Cardiac muscle cell (in vitro differentiated cells and primary cell): ENCODE measurements around the gene INTS6. TPM values are rescaled to one million over a fixed set of nuclear protein-coding genes. Genes with fewer than 3 reads are reported as not detected.
A peak's percentile ranks its signal among the peaks of the same experiment; 100 is the strongest.

Source experiments
- DNase-seq, 2 donors: peaks; one replicate each; pipeline versions ENCODE4 v3.0.0 to v3.0.0-alpha.2; 2010 to 2017; ENCODE audit warnings: low read depth in 1 of 2, low spot score in 1 of 2
- H3K27ac ChIP-seq: fragments of 200-600 bp; sonication (generic); 2 replicates; pipeline ENCODE4 v1.5.1; 2016
- H3K27me3 ChIP-seq: fragments of 200-600 bp; sonication (generic); 2 replicates; pipeline ENCODE4 v1.6.0; 2016; ENCODE audit warnings: control low read depth
- H3K36me3 ChIP-seq: fragments of 200-600 bp; sonication (generic); 2 replicates; pipeline ENCODE4 v1.5.1; 2016; ENCODE audit warnings: control low read depth
- H3K4me1 ChIP-seq: fragments of 200-600 bp; sonication (generic); 2 replicates; pipeline ENCODE4 v1.8.1; 2017; ENCODE audit warnings: low read depth, mild to moderate bottlenecking, mixed run types
- H3K4me3 ChIP-seq: fragments of 200-600 bp; sonication (generic); 2 replicates; pipeline ENCODE4 v1.5.1; 2016; ENCODE audit warnings: mild to moderate bottlenecking
- H3K9me3 ChIP-seq: fragments of 200-600 bp; sonication (generic); 2 replicates; pipeline ENCODE4 v1.5.1; 2017; ENCODE audit warnings: low read depth, mild to moderate bottlenecking, control low read depth
- polyA plus RNA-seq: library from polyadenylated mRNA; unstranded; fragments of >200 nt; fragmentation: Nextera tagmentation; extraction: Ambion mirVana; gene quantifications from 2 replicates; pipeline ENCODE4 v1.2.1, GENCODE V29; 2016
- total RNA-seq: library from RNA; depleted of rRNA; stranded (reverse); fragments of >200 nt; gene quantifications from 2 replicates; pipeline ENCODE4 v1.2.3, GENCODE V29; 2016
- TF ChIP-seq, protein P1 (sequence below): IDR thresholded peaks from 2 replicates; pipeline ENCODE4 v1.5.1; 2012; ENCODE audit warnings: low read depth, mild to moderate bottlenecking, low read length

Gene INTS6
- total and polyA plus RNA-seq, 2 experiments from 2014 or later = 22.5 to 29.7 TPM

DNA sequence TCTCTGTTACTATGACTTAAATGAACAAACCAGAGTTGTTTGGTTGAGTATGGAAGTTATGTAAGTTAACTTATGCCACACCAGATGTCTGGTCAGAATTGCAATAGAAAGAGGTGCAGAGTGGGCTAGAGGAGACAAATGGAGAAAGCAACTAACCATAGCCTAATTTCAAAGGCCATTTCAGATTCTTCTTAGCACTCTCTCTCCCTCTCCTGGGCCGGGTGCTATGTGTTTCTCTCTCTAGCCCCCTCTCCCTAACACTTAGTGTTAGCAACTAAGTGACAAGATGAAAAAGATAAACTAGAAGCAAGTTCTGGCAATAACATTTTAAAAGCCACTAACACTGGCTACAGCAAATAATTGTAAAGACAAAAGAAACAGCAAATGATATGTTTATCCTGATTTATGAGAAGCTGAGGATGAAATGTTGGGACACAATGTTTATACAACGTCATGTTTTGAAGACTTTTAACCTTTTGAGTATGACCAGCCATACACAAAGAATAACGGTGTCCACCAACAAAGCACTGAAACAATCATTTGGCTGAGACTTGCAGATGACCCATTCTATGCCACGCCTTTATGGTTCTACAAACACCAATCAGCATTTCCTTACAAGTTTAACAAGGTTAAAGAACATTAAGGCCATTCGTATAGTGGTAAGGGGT is 94.8 kb downstream of the INTS6 start:
- H3K27me3 ChIP-seq = no peaks in the 10 kb centered on the region
- H3K4me1 ChIP-seq = no peaks in the 10 kb centered on the region
- H3K27ac ChIP-seq = no peak overlapping the region
- TF ChIP-seq, protein P1, sequence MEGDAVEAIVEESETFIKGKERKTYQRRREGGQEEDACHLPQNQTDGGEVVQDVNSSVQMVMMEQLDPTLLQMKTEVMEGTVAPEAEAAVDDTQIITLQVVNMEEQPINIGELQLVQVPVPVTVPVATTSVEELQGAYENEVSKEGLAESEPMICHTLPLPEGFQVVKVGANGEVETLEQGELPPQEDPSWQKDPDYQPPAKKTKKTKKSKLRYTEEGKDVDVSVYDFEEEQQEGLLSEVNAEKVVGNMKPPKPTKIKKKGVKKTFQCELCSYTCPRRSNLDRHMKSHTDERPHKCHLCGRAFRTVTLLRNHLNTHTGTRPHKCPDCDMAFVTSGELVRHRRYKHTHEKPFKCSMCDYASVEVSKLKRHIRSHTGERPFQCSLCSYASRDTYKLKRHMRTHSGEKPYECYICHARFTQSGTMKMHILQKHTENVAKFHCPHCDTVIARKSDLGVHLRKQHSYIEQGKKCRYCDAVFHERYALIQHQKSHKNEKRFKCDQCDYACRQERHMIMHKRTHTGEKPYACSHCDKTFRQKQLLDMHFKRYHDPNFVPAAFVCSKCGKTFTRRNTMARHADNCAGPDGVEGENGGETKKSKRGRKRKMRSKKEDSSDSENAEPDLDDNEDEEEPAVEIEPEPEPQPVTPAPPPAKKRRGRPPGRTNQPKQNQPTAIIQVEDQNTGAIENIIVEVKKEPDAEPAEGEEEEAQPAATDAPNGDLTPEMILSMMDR = no peak
- H3K9me3 ChIP-seq = no peaks in the 10 kb centered on the region
- peaks cover 5% of the 10 kb centered on the region for H3K36me3 ChIP-seq
- H3K4me3 ChIP-seq = no peak overlapping the region
- DNase-seq = no peak

DNA sequence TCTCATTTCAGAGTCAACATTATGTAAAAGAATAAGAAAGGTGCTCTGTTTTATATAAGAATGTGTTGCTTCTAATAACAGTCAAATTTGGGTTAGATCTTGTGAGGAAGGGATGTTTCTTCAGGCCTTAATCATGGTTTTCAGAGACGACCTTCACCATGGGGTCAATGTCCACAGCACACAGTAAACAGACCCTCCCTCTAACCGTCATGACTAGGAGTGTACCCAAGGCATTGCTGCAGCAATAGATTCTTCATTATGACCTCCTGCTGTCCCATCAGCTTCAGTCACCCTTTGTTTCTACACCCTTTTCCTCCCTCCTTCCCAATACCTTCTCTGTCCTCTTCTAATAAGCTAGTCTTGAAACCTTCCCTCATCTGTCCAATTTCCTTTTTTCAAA is 97.6 kb downstream of the INTS6 start:
- H3K27me3 ChIP-seq = no peaks in the 10 kb centered on the region
- TF ChIP-seq, protein P1 = no peak
- H3K9me3 ChIP-seq = no peaks in the 10 kb centered on the region
- no peak overlapping the region for H3K4me3 ChIP-seq
- no peak overlapping the region for H3K27ac ChIP-seq
- H3K4me1 ChIP-seq = no peaks in the 10 kb centered on the region
- H3K36me3 ChIP-seq = no peaks in the 10 kb centered on the region
- no peak for DNase-seq

DNA sequence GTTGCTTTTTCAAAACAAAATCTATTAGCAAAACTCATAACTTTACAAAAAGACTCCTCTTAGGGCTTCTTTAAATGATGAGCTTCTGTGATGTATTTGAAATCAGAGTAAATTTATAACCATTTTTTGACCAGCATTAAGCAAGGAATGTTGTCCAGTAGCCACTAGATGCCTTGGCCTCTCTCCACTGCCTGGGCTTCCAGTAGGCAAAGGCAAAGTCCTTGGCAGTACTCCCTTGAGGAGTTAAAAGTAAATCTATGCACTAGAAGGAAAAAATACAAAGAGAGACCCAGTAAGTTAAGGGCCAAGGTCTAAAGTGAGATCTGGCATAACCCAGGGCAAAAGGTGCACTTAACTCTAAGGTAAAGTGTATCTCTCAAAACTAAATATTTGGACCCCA is 103.8 kb downstream of the INTS6 start:
- H3K27me3 ChIP-seq = no peaks in the 10 kb centered on the region
- TF ChIP-seq, protein P1 = no peak
- no peaks in the 10 kb centered on the region for H3K9me3 ChIP-seq
- H3K4me3 ChIP-seq = no peak overlapping the region
- no peaks in the 10 kb centered on the region for H3K36me3 ChIP-seq
- H3K4me1 ChIP-seq = no peaks in the 10 kb centered on the region
- peak in 1 of 2 donors; percentile 49 for DNase-seq
- no peak overlapping the region for H3K27ac ChIP-seq

DNA sequence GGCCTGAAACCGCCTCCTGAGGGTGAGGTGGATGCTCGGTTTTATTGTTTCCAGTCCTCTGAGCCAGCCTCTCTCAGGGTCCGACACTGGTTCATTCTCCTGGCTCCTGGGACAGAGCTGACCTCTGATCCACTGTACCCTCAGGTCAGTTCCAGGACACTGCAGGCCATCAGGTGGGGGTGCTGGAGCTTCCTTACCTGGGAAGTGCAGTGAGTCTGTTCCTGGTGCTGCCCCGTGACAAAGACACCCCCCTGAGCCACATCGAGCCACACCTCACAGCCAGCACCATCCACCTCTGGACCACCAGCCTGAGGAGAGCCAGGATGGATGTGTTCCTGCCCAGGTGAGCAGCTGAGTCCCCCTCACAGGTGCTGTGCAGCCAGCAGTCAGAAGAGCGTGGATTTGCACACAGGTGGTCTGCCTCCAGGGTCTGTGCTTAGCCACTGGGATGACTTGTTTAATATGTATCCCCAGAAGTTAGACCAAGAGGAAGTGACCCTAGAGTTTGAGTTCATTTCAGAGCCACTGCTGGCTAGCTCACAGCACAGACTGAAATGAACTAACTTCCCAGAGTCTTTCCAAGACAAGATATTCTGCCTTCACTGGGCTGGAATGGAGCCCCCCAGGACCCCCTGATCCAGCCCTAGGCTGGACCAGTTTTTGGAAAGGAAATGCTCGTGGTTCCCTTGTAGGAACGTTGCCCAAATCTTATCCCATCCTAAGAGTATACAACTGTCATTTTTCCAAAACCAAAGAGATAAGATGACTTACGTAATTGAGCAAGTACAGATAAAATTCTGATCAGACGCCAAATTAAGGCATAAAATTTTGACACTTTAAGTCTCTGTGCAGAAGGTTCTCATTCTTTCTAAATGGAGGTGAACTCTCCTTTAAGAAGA is 104.5 kb downstream of the INTS6 start:
- H3K4me1 ChIP-seq = no peaks in the 10 kb centered on the region
- no peak overlapping the region for H3K27ac ChIP-seq
- no peak overlapping the region for H3K4me3 ChIP-seq
- H3K27me3 ChIP-seq = no peaks in the 10 kb centered on the region
- TF ChIP-seq, protein P1 = no peak
- no peaks in the 10 kb centered on the region for H3K9me3 ChIP-seq
- no peaks in the 10 kb centered on the region for H3K36me3 ChIP-seq
- peak in 1 of 2 donors; percentile 54 for DNase-seq

DNA sequence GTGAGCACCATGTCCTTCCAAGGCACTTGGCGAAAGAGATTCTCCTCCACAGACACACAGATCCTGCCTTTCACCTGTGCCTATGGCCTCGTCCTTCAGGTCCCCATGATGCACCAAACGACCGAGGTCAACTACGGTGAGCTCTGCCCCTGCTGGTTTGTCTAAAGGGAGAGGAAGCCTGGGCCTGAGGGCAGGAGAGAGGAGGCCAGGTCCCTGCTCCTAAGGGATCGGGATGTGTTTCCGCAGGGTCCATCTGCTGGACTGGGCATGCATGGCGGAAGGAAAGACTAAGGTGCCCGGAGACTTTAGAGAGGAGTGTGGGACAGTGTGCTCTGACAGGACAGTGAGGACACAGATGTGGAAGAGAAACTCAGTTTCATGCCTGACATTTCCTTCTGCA is 105.7 kb downstream of the INTS6 start:
- TF ChIP-seq, protein P1 = no peak
- Histone ChIP-seq H3K4me1 (no peaks in the 10 kb centered on the region), H3K4me3 (no peak overlapping the region), H3K36me3 (no peaks in the 10 kb centered on the region), H3K27ac (no peak overlapping the region), H3K27me3 (no peaks in the 10 kb centered on the region), H3K9me3 (no peaks in the 10 kb centered on the region)
- no peak for DNase-seq
